NCI-H2171 treated with DMSO at 0.1 percent for 48 hours (cell line): ENCODE results near the gene PID1.

Source experiments
- DNase-seq: peaks from one replicate; lab custom pipeline; 2025; lab: John Stamatoyannopoulos, UW

The PID1 gene

DNA sequence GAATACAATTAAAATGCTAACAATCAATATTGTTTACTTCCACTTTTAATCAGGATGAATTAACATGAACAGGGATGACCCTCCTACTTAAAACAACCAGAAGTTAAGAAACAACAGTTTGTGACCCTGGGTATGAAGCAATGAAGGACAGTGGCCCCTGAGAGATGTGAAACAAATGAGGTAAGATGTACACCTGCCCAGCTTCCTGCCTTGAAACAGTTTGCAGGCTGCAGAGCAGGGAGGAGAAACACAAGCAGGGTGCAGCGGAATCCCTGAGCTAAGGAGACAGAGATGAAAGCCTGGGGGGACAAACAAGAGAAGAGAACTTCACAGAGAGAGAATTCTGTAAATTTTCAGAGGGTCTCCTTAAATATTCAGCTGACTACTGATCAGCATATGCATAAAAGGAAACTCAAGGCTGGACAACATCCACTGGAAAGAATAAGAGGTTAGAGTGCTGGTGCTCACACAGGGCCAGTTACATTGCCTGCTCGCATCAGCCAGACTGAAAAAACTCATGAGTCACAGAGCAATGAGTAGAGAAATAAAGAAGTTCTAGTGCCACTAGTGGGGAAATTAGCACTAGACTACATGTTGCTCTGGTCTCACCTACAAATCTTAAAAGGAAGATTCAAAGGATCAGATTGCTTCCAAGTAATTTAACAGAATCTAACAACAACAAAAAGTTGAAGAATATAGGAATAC lies 106.4 kb downstream of the PID1 start:
- DNase-seq, result no peak

DNA sequence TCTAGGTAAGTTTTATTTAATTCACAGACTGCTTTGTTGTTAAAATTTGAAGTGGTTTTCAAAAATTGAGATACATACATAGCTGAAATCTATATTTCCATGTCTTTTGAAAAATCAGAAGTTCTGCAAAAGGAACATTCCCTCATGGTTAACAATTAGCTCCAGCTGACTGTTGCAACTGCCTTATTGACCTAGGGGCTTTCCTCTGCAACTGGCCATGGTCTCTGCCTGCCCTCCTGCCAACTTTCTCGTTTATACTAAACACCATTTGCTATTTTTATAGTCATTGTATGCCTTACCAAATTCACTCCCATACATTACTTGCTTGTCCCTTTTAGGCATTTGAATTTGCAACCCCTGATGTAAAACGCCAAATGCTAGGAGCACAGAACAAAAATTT lies 107.2 kb downstream of the PID1 start:
- DNase-seq, result no peak

DNA sequence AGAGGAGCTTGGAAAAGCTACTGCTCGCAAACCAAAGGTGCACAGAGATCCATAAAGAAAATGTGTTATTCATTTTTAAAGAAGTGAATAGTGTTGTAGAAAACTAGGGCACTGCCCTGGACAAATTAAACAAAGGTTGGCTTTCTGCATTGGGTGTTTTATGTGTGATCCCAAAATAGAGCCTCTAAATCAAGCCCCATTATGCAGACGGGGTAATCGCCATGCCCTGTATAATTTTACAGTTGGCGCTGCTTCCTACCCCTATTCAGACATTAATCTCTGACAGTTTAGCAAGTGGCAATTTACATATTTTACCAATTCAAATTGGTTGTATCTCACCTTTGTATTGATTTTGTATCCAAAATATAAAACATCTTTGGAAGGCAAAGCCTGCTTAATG lies 109.1 kb downstream of the PID1 start:
- no peak for DNase-seq

DNA sequence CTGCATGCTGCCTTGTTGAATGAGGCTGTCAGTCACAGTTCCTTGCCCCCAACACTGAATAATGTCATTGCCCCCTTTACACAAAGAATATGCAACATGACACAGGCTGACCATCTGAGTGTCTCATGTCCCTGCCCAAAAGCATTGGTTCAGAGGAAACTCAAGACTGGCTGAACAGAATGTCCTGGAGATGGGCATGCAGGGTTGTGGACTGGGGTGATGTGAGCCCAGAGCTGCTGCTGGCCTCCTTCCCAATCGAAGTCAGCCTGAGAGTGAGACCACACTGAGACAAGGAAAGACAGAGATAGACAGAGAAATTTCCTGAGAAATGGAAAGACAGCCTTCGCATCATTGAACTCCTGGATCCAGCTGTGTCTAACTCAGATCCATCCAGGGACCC lies 110.1 kb downstream of the PID1 start:
- no peak for DNase-seq

DNA sequence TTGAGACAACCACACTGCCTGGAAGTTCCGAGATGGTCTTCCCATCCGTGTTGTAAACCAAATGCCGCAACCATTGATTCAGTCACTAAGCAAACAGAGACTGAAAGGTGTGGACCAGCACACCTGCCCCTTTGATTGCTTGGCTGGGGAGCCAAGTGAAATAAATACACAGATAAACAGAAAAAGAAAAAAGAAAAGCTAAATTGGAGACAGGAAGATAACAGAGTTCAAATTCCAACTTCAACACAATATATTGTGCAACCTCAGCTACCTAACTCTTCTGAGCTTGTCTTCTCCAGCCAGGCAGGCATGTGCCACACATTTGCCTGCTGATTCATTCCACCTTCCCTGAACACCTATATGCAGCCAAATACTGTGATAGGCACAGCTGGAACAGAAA lies 110.9 kb downstream of the PID1 start:
- DNase-seq, result no peak

DNA sequence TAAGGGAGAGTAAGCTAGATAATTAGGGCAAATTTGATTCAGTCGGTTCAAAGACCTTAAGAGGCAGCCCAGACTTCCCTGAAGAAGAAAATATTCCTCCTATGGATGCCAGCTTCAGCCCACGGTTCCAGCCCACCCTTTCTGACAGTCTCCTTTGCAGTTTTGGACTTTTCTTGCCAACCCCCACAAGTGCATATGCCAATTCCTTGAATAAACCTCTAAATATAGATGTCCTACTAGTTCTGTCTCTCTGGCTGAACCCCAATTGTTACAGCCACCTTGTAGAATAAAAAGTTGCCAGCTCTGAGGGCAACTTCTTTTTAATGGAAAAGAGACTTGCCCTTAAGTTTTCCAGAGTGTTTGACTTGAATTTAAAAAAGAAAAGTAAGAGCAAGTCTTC lies 111.7 kb downstream of the PID1 start:
- no peak for DNase-seq

DNA sequence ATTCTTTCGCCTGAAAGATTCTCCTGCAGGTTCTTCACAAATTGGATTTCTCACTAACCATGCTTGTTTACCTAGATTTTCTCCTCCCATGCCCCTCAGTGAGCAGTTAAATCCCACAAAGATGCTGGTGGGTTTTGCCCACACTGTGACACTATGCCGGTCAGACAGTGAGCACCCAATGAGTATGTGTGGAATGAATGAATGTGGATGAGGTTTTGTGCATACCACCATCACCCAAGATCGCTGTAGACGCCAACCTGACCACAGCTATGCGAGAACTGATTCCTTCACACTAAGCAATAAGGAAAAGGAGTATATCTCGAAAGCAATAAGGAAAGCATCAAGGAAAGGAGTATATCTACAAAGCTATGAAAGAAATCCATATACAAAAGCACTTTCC lies 116.7 kb downstream of the PID1 start:
- no peak for DNase-seq

DNA sequence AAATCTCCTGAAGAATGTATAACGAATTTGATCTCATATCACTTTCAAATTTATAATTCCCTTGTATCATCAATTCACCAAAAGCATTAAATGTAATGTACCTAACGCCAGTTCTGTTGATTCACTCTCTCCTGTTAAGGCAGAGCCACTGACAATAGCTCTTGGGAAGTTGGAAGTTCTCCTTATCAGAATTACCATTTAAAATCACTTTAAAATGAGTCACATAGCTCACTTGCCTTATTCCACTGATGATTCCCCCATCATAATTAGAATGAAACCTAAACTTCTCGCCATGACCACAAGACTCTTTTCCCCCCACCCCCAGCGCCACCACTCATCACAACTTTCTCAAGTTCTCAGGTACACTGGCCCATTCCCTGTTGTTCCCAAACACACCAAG lies 117.1 kb downstream of the PID1 start:
- no peak for DNase-seq

DNA sequence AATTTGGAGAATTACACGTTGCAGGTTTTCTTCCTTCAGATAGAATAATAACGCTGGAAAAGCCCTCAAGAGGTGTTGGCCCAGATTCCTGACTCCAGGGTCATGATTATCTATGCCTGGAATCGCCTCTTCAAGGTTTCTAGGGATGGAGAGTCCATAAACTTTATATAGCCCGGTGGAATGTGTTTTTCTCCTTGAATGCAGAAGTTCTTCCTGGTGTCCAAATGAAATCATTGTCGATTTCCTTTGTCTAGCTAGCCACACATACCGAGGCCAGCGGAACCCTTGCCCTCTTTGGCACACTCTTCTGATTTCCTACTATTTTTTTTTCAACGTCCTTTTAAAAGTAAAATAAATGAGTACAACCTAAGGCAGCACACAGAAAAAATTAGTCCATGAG lies 117.8 kb downstream of the PID1 start:
- no peak for DNase-seq

DNA sequence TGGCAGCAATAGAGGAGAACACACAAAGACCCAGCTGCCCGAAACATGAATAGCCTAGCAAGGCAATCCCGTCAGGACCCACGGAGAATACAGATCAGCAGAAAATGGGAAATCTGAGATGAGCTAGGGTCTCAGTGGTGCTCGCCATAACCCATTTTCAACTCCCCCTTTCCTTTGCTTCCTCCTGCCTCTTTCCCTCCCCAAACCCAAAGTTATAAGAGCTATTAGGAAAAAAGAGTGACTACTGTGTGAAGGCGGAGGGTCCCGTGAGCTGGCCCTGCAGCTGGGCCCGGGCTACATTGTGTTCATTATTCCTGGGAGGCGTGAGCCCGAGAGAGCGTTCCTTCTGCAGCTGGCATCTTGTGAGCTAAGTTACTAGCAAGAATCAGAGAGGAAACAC lies 118.4 kb downstream of the PID1 start:
- DNase-seq, result no peak

DNA sequence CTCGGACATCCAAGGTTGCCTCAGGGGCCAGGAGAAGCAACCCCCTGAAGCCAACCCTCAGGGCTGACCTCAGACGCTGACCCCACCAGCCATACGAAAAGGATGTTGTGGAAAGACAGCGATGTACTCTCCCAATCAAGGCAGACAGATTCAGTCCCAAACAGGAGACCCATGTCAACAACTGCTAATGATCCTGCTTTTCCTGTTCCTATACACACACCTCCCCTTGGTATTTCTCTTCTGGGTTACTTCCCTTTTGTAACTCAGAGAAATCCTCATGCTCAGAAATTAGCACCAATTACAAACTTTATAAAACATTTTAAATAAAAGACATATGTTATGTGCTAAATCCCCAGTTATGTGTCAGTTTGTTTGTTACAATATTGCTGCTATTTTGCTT lies 120.8 kb downstream of the PID1 start:
- no peak for DNase-seq

DNA sequence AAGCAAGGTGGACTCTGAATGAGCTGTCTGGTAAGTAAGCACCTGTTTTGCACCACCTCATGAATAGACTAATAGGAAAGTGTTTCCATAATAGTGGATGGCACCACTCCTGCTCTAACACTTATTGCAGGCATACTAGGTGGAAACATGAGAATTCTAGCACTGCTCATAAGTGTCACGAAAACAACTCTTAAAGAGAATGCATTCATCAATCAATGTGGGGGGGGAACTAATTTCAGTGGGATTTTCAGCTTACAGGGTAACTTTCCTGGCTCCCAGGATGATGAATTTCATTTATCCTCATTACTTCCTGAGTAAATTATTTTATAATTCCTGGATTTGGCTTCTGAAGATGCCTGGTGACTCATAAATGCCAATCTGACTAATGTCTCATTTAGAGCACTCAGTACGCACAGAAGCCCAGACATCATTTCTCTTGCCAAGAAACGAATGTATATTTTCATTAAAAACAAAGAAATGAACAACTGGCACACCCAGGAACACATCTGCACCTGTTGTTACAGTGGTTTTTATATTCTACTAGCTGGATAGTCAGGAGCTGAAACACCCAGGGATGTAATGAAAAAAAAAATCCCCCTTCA lies 129.6 kb downstream of the PID1 start:
- DNase-seq, result no peak

DNA sequence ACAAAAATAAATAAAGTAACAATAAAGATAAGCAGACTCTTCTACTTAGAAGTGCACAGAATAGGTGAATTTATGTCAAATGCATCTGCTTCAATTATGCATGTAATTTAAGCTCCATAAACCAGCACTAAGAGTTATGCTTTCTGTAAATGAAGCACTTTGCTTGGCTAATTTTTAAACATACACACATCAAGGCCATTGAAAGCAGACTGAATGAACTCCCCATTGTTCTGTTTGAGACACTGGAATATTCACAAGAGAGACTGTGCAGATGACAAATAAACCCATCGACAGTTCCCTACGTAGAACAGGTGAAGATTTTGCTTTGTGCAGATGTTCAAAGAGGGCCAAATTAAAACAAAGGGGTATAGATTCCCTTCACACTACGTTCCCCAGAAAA lies 133.4 kb downstream of the PID1 start:
- DNase-seq, result no peak

DNA sequence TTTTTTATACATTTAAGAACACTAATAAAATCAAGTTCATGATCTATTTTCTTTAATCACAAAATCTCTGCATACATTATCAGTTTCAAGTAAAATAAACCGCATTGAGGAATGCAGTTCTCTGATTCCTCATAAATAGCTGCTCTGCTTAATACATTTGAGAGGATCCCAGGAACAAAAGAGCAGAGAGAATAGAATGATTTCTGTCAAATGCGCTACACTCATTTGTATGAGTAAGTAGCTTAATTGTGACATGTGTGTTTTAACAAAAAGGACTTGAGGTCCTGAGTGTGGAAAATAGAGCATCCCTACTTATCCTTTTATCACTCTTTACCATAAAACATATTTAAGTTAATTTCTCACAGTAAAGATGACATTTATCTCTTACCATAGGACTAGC lies 134.0 kb downstream of the PID1 start:
- DNase-seq, result no peak

DNA sequence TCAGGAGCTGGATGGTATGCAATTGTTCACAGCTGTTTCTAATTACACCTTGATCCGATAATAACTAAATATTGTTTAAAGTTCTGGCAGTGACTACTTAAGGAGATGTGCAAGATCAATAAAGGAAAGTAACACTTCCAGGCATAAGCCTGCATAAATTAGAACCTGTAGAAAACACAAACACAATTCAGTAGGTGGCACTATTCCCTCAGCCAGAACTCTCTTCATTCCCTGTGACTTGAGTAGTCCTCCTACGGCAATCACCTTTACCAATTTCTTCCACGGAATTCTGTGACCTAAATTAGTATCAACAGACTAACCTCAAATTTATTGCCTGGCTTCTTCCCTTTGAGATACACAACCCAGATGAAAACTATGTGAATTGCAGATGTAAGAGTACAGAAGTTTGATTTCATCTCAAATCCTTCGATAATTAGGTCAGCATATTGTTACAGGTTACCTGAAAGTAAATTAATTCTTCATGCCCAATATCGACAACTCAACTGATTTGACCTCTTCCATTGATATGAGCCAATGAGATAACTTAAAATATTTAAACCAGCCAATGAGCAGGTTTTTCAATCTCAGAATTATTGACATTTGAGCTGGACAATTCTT lies 137.8 kb downstream of the PID1 start:
- DNase-seq, result no peak

DNA sequence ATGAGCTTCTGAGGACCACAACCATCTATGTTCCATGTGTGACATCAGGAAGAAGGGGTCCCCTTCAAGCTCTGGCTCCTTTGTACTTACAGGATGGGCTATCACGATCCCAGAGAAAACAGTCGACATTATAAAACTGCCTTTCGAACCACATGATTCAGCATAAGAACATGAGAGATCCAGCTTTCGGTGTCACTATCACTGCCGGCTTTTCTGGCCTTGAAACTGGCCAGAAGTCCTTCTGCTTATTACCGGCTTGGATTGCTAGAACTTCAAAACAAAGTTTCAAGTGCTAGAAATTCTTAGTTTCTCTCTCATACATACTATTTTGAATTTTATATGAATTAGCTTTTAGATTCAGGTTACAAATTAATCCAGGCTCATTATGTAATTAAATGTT lies 138.9 kb downstream of the PID1 start:
- DNase-seq, result no peak

DNA sequence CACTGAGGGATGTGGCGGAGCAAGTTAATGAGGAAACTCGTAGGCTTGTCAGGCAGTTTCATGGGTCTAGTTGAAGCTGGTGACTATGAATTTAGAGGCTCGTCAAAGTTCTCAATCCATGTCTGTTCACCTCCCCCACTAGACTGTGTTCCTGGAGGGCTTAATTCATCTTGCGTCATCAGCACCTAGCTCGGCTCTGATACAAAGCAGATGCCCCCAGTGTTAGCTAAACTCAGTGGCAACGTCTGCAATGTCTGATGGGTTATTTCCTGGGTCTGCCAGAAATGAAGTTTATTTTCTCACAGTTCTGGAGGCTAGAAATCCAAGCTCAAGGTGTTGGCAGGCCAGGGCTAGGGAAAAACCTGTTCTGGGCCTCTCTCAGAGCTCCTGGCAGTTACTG lies 140.6 kb downstream of the PID1 start:
- DNase-seq, result no peak

DNA sequence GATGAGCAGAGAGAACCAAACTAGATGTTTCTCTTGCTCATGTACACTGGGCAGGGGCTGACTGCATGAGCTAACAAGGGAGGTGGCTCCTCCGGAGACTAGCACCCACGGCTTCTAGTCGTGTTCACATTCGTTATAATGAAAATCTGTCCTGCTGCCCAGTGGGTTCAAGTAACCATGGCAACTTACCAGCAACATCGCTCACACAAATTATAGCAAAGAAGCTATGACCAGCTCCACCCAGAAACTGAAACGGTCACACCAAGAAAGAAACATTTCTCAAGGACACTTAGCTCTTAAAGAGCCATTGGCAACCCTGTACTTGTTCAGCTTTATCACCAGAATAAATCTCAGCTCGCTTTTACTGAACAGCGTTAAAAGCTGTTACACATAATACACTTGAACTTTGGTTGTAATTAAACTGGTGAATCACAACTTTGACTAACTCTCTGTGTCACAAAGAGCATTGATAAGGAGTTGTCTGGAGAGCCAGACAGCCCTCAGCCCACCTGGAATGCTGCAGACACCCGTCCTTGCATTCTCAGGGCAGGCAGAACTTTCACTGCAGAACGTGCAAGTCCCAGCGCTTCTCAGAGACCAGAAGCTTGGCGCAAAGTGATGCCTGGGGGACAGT lies 141.2 kb downstream of the PID1 start:
- no peak for DNase-seq

DNA sequence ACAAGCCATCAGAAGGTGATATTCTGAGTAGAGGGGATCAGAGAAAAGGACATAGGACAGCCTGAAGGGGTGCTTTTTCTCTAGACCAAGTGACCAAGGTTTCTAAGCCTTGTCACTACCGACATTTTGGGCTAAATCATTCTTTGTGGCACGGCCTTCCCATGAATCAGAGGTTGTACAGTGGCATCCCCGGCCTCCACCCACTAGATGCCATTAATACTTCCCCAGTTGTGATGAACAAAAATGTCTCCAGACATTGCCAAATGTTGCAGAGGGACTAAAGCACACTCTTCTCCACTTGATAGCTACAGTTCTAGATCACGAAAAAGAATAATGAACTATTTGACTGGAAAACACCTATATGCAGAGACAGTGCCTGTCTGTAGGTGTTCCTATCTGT lies 143.6 kb downstream of the PID1 start:
- no peak for DNase-seq

DNA sequence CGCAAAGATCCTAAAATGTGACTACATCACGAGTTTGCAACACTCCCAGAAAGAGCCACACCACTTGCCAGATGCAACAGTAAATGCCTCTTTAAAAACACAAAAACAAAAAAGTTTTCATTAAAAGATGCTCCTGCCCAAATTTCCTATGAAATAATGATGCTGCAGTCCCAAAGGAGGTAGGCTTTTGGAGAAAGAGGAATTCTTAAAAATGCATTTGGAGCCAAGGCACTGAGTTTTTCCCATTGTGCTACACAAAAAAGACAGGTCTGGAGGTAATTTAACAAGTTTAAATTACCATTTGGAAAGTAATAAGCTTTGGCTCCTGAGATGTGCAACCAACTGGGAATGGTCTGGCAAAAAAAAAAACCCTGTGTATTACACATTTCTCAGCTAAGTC lies 145.0 kb downstream of the PID1 start:
- DNase-seq, result no peak

DNA sequence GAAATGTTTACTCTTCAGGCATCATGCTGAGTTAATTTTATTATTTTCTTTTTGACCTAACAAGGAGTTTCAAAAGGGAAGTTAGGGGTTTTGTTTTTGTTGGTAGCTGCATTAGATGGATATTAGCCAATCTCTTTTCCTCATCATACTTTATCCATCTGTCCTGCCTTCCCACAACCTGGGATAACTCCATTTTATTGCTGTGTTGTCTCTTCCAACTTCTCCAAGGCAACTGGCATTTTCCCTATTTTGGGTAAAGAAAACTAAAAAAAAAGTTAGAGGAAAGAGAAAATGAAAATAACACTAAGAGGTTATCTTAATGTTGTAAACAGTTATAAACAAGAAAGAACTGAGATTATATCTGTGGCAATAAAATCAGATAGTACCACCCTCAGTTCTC lies 147.0 kb downstream of the PID1 start:
- no peak for DNase-seq

DNA sequence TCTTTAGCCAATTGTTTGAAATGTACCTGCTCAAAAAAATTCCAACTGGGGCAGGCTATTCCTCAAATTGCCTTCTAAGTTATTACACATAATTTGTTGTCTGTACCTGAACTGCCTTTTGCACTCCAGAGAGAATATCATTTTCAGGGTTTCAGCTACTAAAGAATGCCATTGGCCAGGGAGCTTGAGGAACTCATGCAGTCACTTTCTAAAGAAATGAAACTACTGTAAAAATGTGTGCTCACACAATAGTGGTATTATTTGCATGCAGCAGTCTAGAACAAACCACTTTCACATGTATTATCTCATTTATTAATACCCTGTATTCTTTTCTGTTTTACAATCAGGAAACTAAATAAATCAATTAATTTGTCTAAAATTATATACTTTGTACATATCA lies 152.2 kb downstream of the PID1 start:
- DNase-seq, result no peak

DNA sequence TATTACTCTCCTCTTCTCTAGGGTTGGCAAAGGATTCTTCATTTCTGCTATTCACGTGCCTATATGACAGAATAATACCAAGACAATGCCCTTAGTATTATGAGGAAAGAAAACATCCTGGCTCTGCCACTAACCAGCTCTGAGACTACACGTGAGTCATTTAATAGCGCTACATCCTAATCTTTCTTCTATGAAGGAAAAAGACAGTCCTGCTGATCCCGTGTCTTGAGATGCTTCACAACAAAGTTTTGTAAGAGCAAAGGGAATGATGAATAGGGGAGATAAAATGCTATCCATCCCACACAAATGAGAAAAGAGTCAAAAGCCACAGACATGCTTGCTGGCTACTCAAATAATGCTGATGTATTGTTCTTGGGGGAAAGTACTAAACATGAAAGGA lies 152.8 kb downstream of the PID1 start:
- no peak for DNase-seq
